Testis (tissue), 2 donors: ENCODE data around the gene TAB3.

Source experiments
- CTCF ChIP-seq, 3 experiments: fragments of 450-650 bp in 2 of 3; fragments of 200-600 bp in 1 of 3; sonication (generic) in 1 of 3; IDR thresholded peaks; one replicate each; pipeline ENCODE4 v1.5.1; 2016 to 2019; ENCODE audit warnings: antibody characterized with exemption in 3 of 3, mild to moderate bottlenecking in 2 of 3, moderate library complexity in 1 of 3
- POLR2A ChIP-seq: fragments of 450-650 bp; IDR thresholded peaks from one replicate; pipeline ENCODE4 v1.6.1; 2017; ENCODE audit warnings: antibody characterized with exemption, mild to moderate bottlenecking, moderate library complexity

- TF ChIP-seq CTCF (IDR thresholded peaks at IDR 0.05) (no peak), POLR2A (no peak)
These were observed 73.0 kb downstream of the TAB3 start for GRCh38 chrX:30816079-30816478.
